ENCODE results near the gene MOB1B.

Gene MOB1B

DNA sequence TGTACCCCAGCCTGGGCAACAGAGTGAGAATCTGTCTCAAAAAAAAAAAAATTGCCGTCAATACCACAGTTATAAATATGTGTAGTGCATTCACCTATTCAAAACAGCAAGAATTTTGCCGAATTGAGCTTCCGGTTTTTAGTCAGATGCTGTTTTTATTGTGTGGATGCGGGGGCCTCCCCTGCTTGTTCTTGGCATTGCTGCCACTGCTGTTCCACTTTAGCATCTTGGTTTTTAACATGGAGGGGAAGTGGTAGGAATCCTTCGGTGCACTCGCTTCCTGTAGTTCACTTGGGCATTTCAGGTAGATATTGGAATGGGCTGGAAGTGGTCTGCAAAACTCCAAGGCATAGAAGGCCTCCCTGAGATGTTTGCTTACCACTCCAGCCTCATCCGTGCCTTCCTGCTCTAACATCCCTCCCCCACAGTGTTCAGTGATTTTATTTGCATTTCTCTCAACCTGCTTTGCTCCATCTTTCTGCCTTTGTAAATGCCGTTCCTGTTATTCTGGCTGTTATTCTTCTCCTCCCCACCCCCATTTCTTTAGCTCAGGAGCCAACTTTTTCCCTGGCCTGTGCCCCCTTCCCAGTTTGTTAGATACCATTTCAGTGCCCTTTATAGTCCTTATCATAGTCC lies 25.5 kb downstream of the MOB1B start:
- FAIRE-seq, result no peak

DNA sequence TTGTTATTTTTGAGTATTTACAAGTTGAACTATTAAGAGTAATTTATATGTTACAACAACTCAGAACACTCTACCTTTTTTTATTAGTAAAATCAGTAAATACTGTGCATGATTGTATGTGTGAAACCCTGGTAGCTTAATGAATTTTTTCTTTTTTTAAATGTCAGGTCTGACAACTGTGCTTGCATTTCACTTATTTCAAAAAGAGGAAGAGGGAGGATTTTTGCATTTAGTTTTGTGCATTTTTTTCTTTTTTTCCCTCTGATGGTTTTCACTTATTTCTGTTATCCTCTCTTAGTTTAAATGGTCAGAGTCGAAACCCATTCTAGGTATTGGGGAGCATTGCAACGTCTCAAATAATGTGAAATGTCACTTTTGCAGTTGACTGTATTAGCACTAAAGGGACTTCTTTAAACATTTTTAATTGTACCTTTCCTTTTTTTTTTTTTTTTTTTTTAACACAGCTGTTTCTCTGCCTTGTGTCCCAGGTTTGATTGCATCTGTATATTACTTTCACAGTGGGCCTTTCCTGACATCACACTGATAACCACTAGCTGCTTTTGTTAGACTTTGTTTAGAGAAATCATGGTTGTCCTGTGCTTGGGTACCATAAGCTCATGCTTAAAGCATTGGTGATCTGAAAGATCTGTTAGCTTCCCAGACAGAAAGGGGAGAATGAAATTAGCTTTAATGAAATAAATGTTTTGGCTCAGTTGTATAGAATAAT lies 28.5 kb downstream of the MOB1B start:
- TF ChIP-seq, protein P1, sequence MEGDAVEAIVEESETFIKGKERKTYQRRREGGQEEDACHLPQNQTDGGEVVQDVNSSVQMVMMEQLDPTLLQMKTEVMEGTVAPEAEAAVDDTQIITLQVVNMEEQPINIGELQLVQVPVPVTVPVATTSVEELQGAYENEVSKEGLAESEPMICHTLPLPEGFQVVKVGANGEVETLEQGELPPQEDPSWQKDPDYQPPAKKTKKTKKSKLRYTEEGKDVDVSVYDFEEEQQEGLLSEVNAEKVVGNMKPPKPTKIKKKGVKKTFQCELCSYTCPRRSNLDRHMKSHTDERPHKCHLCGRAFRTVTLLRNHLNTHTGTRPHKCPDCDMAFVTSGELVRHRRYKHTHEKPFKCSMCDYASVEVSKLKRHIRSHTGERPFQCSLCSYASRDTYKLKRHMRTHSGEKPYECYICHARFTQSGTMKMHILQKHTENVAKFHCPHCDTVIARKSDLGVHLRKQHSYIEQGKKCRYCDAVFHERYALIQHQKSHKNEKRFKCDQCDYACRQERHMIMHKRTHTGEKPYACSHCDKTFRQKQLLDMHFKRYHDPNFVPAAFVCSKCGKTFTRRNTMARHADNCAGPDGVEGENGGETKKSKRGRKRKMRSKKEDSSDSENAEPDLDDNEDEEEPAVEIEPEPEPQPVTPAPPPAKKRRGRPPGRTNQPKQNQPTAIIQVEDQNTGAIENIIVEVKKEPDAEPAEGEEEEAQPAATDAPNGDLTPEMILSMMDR (IDR thresholded peaks at IDR 0.05; ENCODE audit: insufficient read depth, missing control alignments), result no peak
- DNase-seq (ENCODE audit: insufficient read length, low spot score) (no peak), FAIRE-seq (no peak)

More for the DNA sequence above, 25.5 kb downstream of the MOB1B start:
- no peak for DNase-seq (ENCODE audit: insufficient read length, low spot score)
- TF ChIP-seq, protein P1 (IDR thresholded peaks at IDR 0.05; ENCODE audit: insufficient read depth, missing control alignments), result no peak

DNA sequence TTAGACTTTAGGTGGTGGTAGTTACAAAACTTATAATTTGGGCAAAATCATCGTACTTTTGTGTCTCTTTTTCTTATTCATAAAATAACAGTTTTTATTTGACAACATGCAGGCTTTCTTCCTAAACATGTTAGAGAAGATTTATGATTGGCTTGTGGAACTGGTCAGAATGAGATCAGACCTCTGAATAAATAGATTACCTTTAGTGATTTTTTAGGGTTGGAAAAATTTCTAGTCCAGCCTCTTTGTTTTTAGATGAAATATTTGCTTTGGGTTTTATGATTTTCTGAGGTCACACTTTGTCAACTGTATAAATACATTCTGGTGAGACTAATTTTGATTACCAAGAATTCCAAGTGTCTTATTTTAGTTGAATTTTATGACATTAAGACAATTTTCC lies 29.2 kb downstream of the MOB1B start:
- no peak for DNase-seq (ENCODE audit: insufficient read length, low spot score)
- no peak for FAIRE-seq
- TF ChIP-seq, protein P1 (IDR thresholded peaks at IDR 0.05; ENCODE audit: insufficient read depth, missing control alignments), result no peak

DNA sequence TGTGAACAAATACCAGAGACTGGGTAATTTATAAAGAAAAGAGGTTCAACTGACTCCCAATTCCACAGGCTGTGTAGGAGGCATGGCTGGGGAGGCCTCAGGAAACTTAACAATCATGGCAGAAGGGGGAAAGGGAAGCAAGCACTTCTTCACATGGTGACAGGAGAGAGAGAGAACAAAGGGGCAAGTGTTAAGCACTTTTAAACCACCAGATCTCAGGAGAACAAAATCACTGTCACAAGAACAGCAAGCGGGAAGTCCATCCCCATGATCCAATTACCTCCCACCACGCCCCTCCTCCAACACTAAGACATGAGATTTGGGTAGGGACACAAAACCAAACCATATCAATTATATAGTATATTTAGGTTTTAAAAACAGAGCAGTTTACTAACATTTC lies 30.8 kb downstream of the MOB1B start:
- DNase-seq (ENCODE audit: insufficient read length, low spot score) (no peak), FAIRE-seq (no peak)
- TF ChIP-seq, protein P1 (IDR thresholded peaks at IDR 0.05; ENCODE audit: insufficient read depth, missing control alignments), result no peak

DNA sequence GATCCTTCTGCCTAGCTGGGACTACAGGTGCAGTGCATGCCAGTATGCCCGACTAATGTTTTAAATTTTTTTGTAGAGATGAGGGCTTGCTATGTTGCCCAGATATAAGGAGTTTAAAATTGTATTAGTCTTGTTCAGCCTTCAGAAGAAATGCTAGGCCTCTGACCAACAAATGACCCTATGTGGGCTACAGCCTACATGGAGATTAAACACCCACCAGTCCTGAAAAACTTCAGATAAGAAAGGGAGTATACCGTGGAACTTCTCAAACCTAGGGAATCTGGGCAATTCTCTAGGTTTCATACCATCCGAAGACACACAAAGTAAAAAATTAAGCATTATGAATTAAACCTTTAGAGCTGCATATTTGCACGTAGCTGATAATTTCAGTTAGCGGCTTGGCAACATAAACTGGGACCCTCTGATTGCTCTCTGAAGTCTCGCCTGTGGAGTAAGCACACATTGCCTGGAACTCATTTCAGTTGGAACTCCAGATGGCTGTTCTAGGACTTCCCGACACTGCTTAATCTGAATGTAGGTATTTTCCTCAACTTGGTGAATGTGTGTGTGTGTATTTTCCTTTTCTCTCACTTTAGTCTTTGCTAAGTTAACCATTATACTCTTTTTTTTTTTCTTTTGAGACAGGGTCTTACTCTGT lies 33.0 kb downstream of the MOB1B start:
- TF ChIP-seq, protein P1 (IDR thresholded peaks at IDR 0.05; ENCODE audit: insufficient read depth, missing control alignments), result no peak
- no peak for FAIRE-seq
- no peak for DNase-seq (ENCODE audit: insufficient read length, low spot score)

DNA sequence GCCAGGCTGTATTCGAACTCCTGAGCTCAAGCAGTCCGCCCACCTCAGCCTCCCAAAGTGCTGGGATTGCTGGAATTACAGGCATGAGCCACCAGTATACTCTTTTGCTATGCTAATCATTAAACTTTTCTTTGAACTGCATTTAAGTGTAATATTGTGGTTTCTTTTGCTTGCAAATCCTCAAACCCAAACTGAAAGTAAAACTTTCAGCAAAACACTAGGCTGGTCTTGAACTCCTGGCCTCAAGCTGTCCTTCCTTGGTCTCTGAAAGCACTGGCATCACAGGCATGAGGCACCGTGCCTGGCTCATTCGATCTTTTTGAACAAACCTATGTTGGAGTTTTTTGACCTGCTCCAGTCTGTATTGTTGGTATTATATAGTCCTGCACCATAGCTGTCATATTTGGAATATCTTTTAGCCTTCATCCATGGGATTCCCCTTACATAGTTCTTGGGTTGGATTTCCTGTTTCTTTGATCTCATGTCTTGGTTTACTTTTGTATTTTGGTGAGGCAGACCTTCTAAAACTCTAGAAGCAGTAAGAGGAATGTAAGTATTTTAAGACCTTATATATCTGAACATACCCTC lies 34.1 kb downstream of the MOB1B start:
- DNase-seq (ENCODE audit: insufficient read length, low spot score) (no peak), FAIRE-seq (no peak)
- TF ChIP-seq, protein P1 (IDR thresholded peaks at IDR 0.05; ENCODE audit: insufficient read depth, missing control alignments), result no peak
